ENCODE results near the gene ANKRD17.

The ANKRD17 gene

GRCh38 chr4:73250642-73251041 lies 8.0 kb downstream of the ANKRD17 start:
- TF ChIP-seq, protein P1, sequence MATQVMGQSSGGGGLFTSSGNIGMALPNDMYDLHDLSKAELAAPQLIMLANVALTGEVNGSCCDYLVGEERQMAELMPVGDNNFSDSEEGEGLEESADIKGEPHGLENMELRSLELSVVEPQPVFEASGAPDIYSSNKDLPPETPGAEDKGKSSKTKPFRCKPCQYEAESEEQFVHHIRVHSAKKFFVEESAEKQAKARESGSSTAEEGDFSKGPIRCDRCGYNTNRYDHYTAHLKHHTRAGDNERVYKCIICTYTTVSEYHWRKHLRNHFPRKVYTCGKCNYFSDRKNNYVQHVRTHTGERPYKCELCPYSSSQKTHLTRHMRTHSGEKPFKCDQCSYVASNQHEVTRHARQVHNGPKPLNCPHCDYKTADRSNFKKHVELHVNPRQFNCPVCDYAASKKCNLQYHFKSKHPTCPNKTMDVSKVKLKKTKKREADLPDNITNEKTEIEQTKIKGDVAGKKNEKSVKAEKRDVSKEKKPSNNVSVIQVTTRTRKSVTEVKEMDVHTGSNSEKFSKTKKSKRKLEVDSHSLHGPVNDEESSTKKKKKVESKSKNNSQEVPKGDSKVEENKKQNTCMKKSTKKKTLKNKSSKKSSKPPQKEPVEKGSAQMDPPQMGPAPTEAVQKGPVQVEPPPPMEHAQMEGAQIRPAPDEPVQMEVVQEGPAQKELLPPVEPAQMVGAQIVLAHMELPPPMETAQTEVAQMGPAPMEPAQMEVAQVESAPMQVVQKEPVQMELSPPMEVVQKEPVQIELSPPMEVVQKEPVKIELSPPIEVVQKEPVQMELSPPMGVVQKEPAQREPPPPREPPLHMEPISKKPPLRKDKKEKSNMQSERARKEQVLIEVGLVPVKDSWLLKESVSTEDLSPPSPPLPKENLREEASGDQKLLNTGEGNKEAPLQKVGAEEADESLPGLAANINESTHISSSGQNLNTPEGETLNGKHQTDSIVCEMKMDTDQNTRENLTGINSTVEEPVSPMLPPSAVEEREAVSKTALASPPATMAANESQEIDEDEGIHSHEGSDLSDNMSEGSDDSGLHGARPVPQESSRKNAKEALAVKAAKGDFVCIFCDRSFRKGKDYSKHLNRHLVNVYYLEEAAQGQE (IDR thresholded peaks at IDR 0.05; ENCODE audit: low read depth), result no peak
- TF ChIP-seq ZBTB7A (IDR thresholded peaks at IDR 0.05; ENCODE audit: low read depth) (no peak), EGR1 (IDR thresholded peaks at IDR 0.05) (no peak), YY1 (IDR thresholded peaks at IDR 0.05; ENCODE audit: low read depth) (no peak), NFIC (IDR thresholded peaks at IDR 0.05) (no peak), TCF12 (IDR thresholded peaks at IDR 0.05; ENCODE audit: low read depth) (no peak)

GRCh38 chr4:73248821-73249220 lies 9.8 kb downstream of the ANKRD17 start:
- TF ChIP-seq YY1 (IDR thresholded peaks at IDR 0.05; ENCODE audit: low read depth) (no peak), RAD21 (IDR thresholded peaks at IDR 0.05; ENCODE audit: low read depth) (no peak), TAF1 (IDR thresholded peaks at IDR 0.05; ENCODE audit: low read depth) (no peak), EGR1 (IDR thresholded peaks at IDR 0.05) (no peak), CREB1 (IDR thresholded peaks at IDR 0.05; ENCODE audit: low read depth) (no peak)

DNA sequence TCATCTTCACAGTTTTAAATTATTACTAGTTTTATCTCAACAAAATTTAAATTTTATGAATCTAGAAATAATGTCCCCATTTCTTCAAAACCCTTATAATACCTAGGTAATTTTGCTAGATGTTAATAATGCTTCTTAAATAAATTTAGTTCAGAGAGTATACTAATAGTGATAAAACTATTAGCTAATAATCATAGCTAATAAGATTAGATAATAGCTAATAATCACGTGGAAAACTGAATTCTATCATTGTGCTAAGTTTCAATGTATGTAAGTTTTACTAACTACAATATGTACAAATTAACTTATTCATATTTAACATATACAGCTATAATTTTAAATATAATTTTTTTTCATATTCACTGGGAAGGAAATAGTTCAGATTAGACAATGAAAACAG lies 10.2 kb downstream of the ANKRD17 start:
- TF ChIP-seq NFIC (IDR thresholded peaks at IDR 0.05), result no peak

GRCh38 chr4:73247100-73247499 lies 11.5 kb downstream of the ANKRD17 start:
- TF ChIP-seq FOXM1 (IDR thresholded peaks at IDR 0.05; ENCODE audit: borderline replicate concordance, low read depth) (no peak), TEAD4 (IDR thresholded peaks at IDR 0.05) (no peak), YY1 (IDR thresholded peaks at IDR 0.05; ENCODE audit: low read depth) (no peak), TAF1 (IDR thresholded peaks at IDR 0.05; ENCODE audit: low read depth) (no peak), ZBTB7A (IDR thresholded peaks at IDR 0.05; ENCODE audit: low read depth) (no peak), NFIC (IDR thresholded peaks at IDR 0.05) (no peak), EP300 (IDR thresholded peaks at IDR 0.05; ENCODE audit: borderline replicate concordance) (no peak)
- TF ChIP-seq, protein P1 (IDR thresholded peaks at IDR 0.05; ENCODE audit: low read depth), result no peak
- TF ChIP-seq, protein P2, sequence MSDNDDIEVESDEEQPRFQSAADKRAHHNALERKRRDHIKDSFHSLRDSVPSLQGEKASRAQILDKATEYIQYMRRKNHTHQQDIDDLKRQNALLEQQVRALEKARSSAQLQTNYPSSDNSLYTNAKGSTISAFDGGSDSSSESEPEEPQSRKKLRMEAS (IDR thresholded peaks at IDR 0.05), result no peak

GRCh38 chr4:73245955-73246354 lies 12.6 kb downstream of the ANKRD17 start:
- TF ChIP-seq RAD21 (IDR thresholded peaks at IDR 0.05; ENCODE audit: low read depth) (no peak), TAF1 (IDR thresholded peaks at IDR 0.05; ENCODE audit: low read depth) (no peak), USF1 (IDR thresholded peaks at IDR 0.05) (no peak), EP300 (IDR thresholded peaks at IDR 0.05; ENCODE audit: borderline replicate concordance) (no peak), EGR1 (IDR thresholded peaks at IDR 0.05) (no peak), YY1 (IDR thresholded peaks at IDR 0.05; ENCODE audit: low read depth) (no peak), TEAD4 (IDR thresholded peaks at IDR 0.05) (no peak)
- TF ChIP-seq, protein P1 (IDR thresholded peaks at IDR 0.05; ENCODE audit: low read depth), result no peak

- TF ChIP-seq FOXM1 (IDR thresholded peaks at IDR 0.05; ENCODE audit: borderline replicate concordance, low read depth) (no peak), TAF1 (IDR thresholded peaks at IDR 0.05; ENCODE audit: low read depth) (no peak), EP300 (IDR thresholded peaks at IDR 0.05; ENCODE audit: borderline replicate concordance) (no peak), CREB1 (IDR thresholded peaks at IDR 0.05; ENCODE audit: low read depth) (no peak)
- TF ChIP-seq, protein P2 (IDR thresholded peaks at IDR 0.05), result no peak
These were observed 13.5 kb downstream of the ANKRD17 start for GRCh38 chr4:73244945-73245601.

Data from Ishikawa (cell line).